ENCODE data around the gene MS4A4E.

GRCh38 chr11:60182541-60183330 lies 60.2 kb downstream of the MS4A4E start, which contains the start of gene MS4A6A:
- TF ChIP-seq NR3C1 (CRISPR knock-in tag; conservative IDR thresholded peaks at IDR 0.05; ENCODE audit: low read depth) = no peak
- TF ChIP-seq FOXP1 (CRISPR knock-in tag; IDR thresholded peaks at IDR 0.05; ENCODE audit: borderline replicate concordance) = no peak
- no peak for TF ChIP-seq CTCF (IDR thresholded peaks at IDR 0.05)
- no peak for TF ChIP-seq MAX (CRISPR knock-in tag; IDR thresholded peaks at IDR 0.05)
- TF ChIP-seq E2F5 (CRISPR knock-in tag; IDR thresholded peaks at IDR 0.05) = no peak
- no peak for TF ChIP-seq FOXJ3 (CRISPR knock-in tag; IDR thresholded peaks at IDR 0.05; ENCODE audit: borderline replicate concordance)
- no peak for TF ChIP-seq NR2C2 (CRISPR knock-in tag; IDR thresholded peaks at IDR 0.05)
- TF ChIP-seq USF2 (CRISPR knock-in tag; IDR thresholded peaks at IDR 0.05) = no peak
- TF ChIP-seq SOX15 (CRISPR knock-in tag; IDR thresholded peaks at IDR 0.05) = no peak
- TF ChIP-seq ESRRA (CRISPR knock-in tag; IDR thresholded peaks at IDR 0.05; ENCODE audit: borderline replicate concordance) = no peak
- TF ChIP-seq SP1 (CRISPR knock-in tag; conservative IDR thresholded peaks at IDR 0.05) = no peak
- no peak for TF ChIP-seq ZBTB21 (CRISPR knock-in tag; IDR thresholded peaks at IDR 0.05; ENCODE audit: borderline replicate concordance)
- no peak for TF ChIP-seq IRF2 (CRISPR knock-in tag; IDR thresholded peaks at IDR 0.05; ENCODE audit: borderline replicate concordance, low read depth)
